Measurements from ENCODE around the gene TBX10.
"Not testable (repeated sequence)": the region's sequence is repeated elsewhere in the genome, so short reads cannot be mapped to it uniquely, and the experiment has no call there.

TBX10 gene

DNA sequence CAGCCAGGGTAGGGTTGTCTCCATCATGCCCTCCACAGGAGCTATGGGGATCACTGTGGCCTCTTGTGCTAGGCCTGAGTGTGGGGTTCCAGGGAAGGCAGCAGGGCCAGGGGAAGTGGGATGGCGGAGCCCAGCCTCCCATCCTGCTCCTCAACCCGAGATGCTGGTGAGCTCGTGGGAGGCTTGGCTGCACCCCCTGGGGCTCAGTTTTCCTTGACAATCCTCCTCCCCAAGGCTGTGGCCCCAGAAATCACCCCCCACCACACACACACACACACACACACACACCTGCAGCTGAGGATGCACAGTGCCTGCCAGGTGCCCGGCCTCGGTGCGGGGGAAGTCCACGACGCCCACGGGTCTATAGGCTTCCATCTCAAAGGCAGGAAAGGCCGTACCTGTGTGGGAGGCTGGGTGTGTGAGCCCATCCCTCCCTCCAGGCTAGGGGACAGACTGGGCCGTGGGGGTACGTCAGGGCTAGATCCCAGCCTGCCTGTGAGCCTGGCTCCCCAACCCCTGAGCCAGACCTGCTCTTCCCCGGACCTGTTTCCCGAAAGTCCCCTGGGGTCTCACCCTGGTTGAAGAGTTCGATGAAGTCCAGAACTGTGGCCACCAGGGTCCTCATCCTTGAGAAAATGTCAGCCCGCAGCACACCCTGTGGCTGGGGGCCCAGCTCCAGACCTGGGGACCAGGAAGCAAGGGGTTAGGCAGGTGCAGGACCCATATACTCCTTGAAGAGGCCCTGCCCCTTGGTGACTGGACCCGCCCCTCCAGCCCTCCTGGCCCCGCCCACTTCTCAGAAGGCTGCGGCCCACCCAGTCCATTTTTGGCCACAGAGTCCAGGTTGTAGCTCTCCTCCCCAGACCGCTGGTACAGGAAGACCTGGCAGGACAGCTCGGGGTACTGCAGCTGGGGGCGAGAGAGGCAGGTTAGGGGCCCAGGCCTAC lies 5.2 kb upstream of the TBX10 start:
- DNase-seq: no peak

DNA sequence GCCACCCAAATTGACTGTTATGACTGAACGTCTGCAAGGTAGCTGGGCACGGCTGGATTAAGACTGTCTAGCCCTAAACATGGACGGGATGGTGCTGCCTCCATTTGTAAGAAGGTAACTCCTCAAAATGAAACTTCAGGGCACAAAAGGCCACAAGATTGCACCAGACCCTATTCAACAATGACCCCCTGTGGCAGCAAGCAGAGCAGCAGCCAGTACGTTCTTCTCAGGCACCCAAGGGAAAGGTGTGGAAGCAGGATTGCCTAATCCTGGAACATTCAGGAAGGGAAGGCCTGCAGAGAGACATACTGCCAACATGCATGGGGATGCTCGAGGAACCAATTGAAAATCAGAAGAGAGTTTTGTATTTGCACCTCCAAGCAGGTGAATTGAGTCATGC lies 4.5 kb upstream of the TBX10 start:
- peak in 1 of 3 experiments; percentile 27 for DNase-seq

DNA sequence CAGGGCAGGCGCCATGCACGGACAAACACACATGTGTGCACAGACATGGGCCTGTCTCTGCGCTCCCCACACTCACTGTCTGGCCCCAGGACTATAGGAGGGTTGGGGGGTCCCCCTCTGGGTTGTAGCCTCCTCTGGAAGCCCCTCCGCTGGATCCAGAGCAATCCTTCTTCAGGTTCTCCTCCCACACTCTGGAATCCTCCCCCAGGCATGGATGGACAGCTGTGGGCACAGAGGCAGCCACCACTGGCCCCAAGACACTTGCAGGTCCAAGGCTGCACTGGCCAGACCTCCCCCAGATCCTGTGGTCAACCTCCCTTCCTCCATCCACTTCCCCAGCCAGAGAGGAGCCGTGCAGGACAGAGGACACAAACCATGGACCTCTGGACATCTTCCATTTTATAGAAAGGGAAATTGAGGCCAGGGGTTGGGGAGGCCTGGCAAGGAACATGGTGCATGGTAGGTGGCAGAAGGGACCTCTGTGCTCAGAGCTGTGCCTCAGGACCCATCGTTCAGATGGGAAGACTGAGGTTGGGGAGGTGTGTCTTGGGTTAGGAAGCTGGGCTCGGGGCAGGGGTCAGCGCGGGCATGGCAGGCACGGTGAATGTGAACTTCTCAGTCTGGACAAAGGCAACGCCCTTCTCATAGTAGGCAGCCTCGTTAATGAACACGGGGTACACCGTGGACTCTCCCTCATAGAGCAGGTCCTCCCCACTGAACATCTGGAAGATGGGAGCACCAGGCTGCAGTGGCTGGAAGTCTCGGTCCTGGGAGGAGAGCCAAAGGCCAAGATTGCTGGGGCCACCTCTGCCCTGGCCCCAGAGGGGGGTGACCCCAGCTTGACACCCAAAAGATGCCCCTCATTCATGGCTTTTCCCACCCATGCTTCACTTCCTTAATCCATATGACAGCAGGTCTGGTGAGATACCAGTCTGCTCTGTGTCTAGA lies 2.9 kb upstream of the TBX10 start:
- DNase-seq: no peak

DNA sequence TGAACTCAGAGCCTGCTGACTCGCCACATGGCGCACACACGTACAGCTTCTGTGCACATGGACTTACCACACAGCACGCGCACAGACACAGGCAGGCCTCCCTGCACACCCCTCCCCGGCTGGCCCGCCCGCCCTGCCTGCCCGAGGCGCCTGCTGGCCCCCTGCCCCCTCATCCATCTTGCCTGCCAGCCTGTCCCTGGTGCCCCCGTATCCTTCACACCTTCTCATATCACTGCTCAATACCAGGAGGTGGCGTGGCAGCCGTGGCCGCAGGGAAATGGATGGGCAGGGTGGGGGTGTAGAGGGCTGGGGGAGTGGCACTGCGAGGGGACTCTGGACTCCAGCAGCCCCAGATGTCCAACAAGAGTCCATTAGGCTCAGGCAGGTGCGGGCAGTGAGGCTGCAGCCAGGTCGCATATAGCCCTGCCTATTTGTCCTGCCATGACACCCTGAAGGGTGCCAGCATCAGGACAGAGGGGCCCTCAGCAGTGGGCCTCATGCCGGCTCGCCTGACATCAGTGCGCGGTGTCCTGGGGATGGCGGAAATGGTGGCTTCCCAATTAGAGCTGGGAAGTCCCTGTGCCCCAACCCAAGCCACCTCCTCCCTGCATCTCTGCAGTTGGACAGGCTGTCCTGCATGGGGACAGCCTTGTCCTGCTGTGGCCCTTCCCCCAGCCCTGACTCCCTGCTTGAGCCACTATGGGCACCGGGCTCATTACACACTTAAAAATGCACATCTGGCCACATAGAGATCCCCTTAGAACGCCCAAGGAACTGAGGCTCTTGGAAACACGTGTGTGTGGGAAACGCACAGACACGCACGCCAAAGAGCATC lies 2.0 kb upstream of the TBX10 start:
- DNase-seq: no peak

DNA sequence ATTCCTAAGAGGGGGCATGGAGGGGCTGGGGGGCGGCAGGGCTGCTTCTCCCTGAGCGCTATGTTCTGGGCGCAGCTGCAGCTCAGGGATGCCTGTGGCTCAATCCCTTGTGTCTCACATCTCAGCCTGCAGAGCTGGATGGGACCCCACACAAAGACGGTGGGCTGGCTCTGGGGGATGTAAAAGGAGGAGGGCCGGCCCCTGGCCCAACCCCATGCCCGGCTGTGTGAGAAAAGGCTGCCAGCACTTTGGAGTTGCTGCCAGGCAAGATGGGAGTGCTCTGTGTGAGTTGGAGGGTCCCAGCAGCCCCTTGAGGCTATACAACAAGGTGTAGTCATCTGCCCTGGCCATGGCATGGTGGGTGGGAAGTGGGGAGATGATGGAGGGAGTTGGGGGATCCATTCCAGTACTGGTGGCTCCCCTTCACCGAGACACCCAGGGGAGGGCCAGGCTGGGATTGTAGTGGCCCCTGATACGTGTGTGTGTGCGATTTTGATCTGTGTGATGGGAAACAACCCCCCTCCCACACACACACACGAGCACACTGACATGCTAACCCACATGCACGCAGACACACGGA lies 1.3 kb upstream of the TBX10 start:
- DNase-seq: no peak

DNA sequence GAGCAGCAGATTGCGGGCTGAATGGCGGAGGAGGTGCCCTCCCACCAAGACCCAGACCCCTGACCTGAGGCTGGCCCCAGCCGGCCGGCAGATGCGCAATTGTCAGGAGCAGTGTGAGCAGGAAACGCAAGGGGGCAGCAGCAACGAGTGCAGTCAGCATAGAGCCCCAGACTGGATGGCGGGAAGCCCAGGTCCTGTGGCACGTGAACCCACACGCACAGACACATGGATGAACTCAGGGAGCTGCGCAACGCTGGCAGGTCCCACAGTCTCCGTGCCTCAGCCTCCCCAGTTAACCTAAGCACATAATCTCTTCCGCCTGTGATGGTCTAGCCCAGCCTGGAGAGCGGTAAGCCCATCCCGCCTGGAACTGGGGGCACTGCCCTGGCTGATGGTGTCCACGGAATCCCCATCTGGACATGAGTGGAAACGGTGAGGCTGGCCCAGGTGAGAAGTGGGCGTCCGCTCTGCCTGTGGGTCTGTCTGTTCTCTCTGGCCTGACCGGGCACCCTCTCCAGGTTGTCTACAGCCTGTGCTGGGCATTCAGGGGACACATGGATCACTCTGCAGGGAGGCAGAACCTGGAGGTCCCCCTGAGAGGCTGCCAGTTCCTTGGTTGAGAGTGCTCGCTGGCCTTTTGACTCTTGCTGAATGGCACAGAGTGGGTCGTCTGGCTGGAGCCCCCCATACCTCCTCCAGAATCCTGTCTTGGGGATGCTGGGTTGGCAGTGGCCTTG lies 626 bp upstream of the TBX10 start:
- peak in 2 of 3 experiments; percentile 60 to 77 for DNase-seq

DNA sequence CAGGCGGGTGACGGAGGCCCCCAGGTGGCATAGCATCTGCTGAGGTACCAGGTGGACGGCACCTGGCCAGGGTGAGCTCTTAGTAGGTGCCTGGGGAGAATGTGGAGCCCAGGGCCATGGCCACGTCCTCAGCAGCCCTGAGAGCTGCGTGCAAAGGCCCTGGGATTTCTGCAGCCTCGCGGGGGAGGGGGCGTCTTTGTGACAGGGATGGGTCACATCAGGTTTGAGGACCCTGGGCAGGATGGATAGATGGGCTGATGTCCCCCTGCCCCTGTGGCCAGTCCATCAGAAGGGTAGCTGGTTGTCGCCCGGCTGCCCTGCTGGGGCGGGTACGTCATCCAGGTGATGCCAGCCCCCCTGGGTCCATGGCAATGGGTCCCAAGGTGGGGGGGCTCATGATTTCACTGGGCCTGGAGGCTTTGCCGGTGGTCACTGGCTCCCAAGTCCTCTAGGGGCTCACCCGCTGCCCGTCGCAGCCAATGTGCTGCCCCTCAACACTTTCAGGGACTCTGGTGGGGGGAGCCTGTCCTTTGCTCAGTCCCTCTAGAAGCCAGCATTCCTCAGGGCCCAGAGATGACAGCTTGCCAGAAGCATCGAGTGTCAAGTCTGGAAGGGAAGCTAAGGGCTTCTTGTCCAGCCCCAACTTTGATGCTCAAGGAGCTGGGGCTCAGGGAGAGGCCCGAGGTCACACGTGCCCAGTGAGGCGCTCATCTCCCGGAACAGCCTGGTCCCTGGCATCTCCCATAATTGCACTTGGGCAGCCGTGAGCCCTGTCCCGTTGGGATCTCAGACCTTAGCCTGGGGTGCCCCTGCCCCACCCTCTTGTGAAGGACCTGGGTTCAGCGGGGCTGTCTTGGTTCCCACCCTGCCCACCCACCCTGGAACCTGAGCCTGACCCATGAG lies 777 bp downstream of the TBX10 start:
- DNase-seq: no peak

DNA sequence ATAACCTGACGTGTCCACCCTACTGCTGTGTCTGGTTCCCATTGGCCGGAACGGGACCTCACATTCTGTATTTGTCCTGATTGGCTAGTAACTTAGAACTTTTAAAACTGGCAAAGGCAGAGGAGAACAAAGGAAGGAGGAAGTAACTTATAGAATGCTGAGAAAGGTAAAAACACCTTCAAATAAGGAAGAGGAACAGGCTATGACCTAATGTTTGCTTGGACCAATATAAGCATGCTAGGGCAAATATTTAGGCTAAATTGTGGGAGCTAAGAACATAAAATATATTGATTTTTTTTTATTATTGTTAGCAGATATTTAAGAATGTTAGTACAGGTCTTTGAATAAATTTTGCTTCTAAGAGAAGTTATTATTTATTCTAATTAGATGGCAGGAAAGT lies 2.1 kb downstream of the TBX10 start:
- not testable (repeated sequence) for DNase-seq

DNA sequence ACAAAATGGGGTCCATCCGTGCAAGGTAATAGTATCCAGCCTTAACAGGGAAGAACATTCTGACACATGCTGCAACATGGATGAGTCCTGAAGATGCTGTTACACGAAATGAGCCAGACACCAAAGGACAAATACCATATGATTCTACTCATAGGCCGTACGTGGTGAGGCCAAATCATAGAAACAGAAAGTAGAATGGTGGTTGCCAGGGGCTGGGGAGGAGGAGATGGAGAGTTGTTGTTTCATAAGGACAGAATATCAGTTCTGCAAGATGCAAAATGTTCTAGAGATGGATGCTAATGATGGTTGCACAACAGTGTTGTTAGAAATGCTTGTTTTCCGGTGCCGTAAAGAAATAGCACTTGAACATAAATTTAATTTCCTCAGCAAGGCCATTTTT lies 2.6 kb downstream of the TBX10 start:
- no peak for DNase-seq

DNA sequence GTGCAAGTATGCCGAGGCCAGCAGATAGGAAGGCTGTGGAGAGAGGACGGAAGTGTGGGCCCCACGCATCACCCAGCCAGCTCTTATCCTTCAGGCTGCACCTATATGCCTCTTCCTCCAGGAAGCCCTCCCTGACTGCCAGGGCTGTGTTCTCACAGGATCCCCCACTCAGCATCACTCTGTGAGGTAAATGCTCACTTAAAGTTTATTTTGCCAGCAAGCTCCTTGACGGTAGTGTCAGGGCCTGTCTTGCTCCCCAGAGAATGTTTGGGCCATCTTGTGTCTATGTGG lies 4.4 kb downstream of the TBX10 start:
- DNase-seq: no peak

DNA sequence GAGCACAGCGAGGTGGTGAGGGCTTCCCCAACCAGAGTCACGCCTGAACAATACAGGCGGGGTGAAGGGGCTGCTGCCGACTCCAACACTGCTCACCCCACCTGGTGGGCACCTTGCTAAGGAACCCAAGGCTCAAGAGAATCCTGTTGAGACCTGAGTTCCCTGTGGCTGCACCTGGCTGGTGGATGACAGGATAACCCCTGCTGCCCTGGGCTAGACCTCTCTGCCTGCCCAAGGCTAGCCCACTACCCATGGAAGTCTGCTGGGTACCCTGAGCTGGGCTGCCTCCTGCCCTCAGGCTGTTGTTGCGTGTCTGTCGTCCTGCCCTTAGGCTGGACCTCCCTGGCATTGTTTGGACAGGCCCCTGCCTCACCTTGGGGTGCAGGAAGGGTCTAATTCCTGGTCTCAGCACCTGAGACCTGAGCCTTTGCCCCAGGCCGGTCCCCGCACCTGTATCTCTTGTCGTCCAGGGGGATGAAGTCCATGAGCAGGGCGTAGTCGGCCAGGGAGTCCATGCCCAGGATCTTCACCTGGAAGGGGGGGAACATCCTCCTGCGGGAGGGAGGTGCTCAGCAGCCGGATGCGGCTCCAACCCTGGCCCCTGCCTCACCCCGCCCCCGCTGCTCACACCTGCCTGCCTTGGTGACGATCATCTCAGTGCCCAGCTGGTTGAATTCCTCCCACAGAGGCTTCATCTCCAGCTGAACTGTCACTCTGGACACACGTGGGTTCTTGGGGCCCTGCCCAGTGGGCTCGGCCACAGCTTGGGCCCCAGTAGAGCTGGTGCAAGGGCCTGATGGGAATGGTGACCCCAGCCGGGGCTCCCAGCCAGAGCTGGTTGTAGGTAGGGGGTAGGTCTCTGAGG lies 5.0 kb downstream of the TBX10 start:
- DNase-seq: peak in 2 of 3 experiments; percentile 31 to 48

DNA sequence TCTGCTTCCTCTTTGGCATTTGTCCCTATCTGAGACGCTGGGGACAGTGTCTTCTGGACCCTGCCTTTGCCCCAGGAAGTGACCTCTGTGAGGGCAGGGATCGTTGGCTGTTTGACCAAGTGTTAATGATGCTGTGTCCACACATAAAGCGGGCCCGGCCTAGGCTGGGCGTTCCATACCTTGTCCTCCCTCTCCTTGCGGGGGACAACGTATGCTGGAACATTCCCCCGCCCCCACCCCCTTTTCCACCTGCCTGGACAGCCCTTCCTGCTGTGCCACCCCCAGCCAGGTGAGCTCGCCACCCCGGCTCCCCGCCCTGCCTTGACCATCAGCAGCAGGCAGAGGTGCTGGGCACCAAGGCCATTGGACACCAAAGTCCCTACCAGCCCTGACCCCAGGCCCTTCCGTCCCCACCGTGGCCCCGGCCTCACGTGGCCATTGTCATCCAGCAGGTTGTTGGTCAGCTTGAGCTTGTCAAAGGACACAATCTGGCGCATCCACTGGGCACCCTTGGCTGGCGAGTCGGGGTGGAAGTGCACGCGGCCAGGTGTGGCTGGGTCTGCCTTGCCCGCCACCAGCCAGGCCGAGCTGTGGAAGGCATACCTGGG lies 5.7 kb downstream of the TBX10 start:
- no peak for DNase-seq

DNA sequence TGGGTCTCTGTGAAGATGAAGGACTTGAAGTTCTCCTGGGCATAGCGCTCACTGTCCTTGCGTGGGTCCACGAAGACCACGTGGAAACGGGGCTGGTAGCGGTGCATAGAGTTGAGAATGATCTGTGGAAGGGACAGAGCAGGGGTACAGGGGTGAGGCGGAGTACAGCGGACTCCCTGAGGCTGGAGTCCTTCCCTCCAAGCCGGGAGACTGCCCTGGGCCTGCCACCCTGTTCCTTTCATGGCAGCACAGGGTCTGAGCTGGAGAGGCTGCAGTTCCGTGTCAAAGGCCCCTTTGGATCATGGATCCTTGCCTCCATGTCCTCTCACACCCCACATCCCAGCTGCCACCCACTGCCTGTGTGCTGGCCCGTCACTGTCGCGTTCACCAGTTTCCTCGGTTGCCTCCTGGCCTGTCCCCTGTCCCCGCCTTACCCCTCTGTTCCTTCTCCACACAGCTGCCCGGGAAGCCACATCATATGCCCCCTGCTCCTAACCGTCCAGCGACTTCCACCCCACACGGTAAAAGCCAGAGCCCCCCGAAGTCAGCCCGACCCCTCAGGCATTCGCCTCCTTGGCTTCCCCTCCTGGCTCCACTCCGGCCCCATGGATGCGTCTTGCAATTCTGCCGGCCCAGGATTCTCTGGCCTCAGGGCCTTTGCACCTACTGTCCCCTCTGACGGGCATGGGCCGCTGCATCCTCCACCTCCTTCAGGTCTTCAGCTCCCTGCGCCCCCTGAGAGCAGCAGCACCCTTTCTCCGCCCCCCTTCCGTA lies 6.4 kb downstream of the TBX10 start:
- no peak for DNase-seq

DNA sequence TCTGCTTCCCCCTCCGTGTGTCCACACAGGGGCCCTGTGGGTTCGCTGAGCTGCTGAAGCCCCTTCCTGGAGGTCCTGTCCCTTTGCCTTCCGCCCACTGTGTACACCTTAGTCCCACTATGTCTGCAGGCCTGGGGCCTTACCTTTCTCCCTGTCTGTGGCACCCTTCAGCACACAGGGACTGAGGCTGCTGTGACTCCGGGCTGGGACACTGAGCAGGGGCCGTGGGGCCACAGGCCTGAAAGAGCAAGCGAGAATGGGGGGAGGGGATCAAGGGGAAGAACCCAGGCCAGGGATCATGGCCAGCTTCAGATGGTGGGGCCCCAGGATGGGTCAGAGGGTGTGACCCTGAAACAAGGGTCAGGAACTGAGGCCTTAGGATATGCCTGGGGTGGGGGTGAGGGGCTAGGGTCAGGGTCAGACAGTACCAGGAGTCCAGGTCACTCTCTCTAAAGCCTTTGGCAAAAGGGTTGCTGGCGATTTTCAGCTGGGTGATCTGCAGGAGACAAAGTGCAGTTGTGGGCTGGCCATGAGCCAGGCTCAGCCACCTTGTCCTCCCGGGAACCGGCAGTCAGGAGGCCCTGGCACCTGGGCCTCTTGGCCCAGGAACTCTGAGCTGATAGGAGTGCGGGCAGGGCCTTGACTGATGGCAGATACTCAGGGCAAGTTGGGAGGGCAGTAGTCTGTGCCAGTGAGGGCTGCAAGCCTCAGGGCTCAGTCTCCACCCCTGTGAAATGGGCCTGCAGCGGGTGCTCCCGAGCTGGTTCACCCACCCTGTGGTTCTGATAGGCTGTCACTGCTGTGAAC lies 7.2 kb downstream of the TBX10 start:
- no peak for DNase-seq

DNA sequence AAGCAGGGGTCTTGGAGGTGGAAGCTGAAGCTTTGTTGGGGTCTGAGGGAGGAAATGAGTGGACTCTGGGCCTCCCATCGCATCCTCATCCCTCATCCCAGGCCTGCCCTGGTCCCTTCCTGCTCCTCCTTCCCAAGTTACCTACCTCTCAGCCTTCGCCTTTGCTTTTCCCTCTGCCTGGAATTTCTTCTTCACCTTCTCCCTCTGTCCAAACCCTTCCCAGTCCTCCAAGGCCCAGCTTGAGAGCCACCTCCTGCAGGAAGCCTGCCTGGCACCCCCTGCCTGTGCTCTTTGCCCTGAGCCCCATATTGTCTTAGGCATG lies 7.7 kb downstream of the TBX10 start:
- DNase-seq: no peak

DNA sequence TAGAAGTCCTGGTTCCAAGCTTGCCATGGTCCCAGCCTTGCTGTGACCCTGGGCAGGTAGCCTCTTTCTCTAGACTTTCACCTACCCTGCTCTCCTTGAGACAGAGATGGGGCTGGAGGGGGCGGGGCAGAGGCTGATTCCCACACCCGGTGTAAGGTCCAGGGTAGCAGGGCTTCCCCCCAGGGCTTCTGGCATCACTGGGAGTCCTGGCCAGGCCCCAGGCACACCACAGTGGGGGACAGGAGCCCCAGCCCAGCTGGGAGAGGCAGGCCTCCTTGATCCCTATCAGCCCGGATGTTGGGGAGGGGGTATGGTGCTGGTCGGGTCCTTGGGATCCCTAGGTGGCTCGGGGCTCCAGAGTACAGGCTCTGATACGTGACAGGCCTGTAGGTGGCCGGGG lies 8.2 kb downstream of the TBX10 start:
- DNase-seq: no peak

DNA sequence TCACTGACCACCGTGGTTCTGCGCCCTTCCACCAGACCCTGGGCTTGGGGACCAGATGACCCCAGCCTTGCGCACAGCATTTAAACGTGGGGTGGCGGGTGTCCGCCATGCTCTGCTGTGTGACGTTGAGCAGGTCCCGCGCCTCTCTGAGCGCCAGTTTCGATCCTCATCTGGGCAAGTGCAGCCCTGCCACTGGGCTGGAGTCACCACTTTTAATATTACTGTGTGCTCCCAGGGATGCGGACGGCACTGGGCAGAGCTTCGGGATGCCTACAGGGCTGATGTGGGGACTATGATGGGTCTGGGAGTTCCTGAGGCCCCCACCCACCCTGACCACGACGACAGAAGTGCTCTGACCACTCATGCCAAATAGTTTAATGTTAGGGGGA lies 8.6 kb downstream of the TBX10 start:
- DNase-seq: no peak

All from NCI-H1417 (cell line).